HG03135 (cell line): ENCODE measurements around the gene SHC1.

Source experiments
- ATAC-seq: cut with Tn5 transposase; IDR thresholded peaks from one replicate; pipeline ENCODE4 v1.9.1; 2021; ENCODE audit warnings: mild to moderate bottlenecking, moderate library complexity; ENCODE audit not compliant: unreplicated experiment

The SHC1 gene

GRCh38 chr1:154958681-154959425 is 11.7 kb downstream of the SHC1 start:
- no peak for ATAC-seq

GRCh38 chr1:154958036-154958435 is 12.5 kb downstream of the SHC1 start:
- ATAC-seq: no peak

GRCh38 chr1:154957091-154957657 is 13.4 kb downstream of the SHC1 start:
- ATAC-seq: no peak

- no peak for ATAC-seq
Measured at GRCh38 chr1:154956544-154956941, 14.0 kb downstream of the SHC1 start.

- peak; percentile 52 for ATAC-seq
Measured at GRCh38 chr1:154955718-154956543, 14.6 kb downstream of the SHC1 start, which contains the start of gene PBXIP1. Gene PBXIP1, minus strand, starts transcription at chr1:154956099. Its CDS starts 2,378 bp downstream, at chr1:154953721.

- peak; percentile 67 for ATAC-seq
Measured at GRCh38 chr1:154955039-154955717, 15.4 kb downstream of the SHC1 start.

GRCh38 chr1:154954541-154954940 is 16.0 kb downstream of the SHC1 start:
- ATAC-seq: no peak

GRCh38 chr1:154953611-154954038 is 16.9 kb downstream of the SHC1 start:
- no peak for ATAC-seq

- ATAC-seq: no peak
Measured at GRCh38 chr1:154952664-154953063, 17.9 kb downstream of the SHC1 start.

- ATAC-seq: no peak
Measured at GRCh38 chr1:154951901-154952657, 18.5 kb downstream of the SHC1 start.

- no peak for ATAC-seq
Measured at GRCh38 chr1:154948079-154948478, 22.5 kb downstream of the SHC1 start.

- no peak for ATAC-seq
Measured at GRCh38 chr1:154945962-154946850, 24.3 kb downstream of the SHC1 start.

GRCh38 chr1:154945160-154945961 is 25.2 kb downstream of the SHC1 start:
- no peak for ATAC-seq

GRCh38 chr1:154944401-154945159 is 26.0 kb downstream of the SHC1 start:
- no peak for ATAC-seq

- ATAC-seq: no peak
Measured at GRCh38 chr1:154943649-154944400, 26.7 kb downstream of the SHC1 start.

GRCh38 chr1:154941333-154942013 is 29.1 kb downstream of the SHC1 start:
- no peak for ATAC-seq
